ENCODE data around the gene FBL.
"Not testable (repeated sequence)": the region's sequence is repeated elsewhere in the genome, so short reads cannot be mapped to it uniquely, and the experiment has no call there.

FBL gene

DNA sequence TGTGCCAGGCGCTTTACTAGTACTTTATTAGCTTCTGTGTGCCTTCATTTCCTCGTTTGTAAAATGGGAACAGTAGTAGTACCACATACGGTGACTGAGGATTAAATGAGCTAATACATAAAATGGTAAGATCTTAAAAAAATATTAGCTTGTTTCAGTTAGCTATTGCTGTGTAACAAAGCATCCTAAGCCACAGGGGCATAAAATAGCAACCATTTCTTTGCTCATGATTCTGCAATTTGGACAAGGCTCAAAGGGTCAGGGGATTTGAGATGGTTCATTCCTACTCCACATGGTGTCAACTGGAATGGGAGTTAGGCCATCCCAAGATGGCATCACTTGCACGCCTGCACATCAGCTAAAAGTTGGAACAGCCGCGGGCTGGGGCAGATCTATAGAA is 25.5 kb downstream of the FBL start:
- no peak for FAIRE-seq
- no peak for TF ChIP-seq CTCF (IDR thresholded peaks at IDR 0.05; ENCODE audit: insufficient read depth, missing control alignments)
- no peak for DNase-seq (ENCODE audit: insufficient read length, low spot score)

DNA sequence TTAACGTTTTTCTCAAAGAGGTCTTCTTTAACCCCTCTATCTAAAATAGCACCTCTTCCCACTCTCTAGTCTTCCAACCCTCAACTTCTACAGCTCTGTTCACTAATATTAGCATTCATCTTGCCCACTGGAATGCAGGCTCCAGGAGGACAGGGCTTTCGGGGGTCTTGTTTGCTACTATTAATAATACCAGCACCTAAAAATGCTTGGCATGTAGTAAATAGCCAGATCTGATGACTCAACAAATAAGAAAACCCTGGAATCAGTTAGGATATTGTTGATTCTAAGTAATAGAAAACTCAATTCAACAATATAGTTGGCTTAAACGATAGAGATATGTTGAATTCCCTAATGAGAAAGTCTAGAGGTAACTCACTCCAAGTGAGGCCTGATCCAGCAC is 26.4 kb downstream of the FBL start:
- DNase-seq (ENCODE audit: insufficient read length, low spot score) (no peak), FAIRE-seq (no peak)
- no peak for TF ChIP-seq CTCF (IDR thresholded peaks at IDR 0.05; ENCODE audit: insufficient read depth, missing control alignments)

DNA sequence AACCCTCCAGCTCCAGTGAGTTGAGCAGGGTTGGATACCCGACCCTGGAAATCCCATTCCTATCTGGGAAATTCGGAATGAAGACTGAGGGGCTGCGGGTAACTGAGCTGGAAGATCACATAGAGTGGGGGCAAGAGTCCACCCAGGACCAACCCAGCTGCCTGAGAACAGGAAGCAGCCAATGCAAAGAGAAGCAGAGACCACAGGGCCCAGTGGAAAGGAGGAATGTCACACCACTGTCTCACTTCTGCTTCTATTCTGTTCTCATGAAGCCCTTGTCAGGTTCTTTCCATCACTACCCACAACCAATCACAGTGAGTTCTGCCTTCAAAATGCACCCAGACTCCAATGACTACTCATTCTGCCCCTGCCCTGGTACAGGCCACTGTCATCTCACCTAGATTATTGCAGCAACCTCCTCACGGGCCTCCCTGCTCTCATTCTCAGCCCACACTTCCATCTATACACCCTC is 27.5 kb downstream of the FBL start:
- FAIRE-seq (no peak), DNase-seq (ENCODE audit: insufficient read length, low spot score) (no peak)

GRCh38 chr19:39817888-39818561 is 28.2 kb downstream of the FBL start:
- FAIRE-seq = no peak
- no peak for DNase-seq (ENCODE audit: insufficient read length, low spot score)
- no peak for TF ChIP-seq CTCF (IDR thresholded peaks at IDR 0.05; ENCODE audit: insufficient read depth, missing control alignments)

More for the DNA sequence above, 27.5 kb downstream of the FBL start:
- no peak for TF ChIP-seq CTCF (IDR thresholded peaks at IDR 0.05; ENCODE audit: insufficient read depth, missing control alignments)

DNA sequence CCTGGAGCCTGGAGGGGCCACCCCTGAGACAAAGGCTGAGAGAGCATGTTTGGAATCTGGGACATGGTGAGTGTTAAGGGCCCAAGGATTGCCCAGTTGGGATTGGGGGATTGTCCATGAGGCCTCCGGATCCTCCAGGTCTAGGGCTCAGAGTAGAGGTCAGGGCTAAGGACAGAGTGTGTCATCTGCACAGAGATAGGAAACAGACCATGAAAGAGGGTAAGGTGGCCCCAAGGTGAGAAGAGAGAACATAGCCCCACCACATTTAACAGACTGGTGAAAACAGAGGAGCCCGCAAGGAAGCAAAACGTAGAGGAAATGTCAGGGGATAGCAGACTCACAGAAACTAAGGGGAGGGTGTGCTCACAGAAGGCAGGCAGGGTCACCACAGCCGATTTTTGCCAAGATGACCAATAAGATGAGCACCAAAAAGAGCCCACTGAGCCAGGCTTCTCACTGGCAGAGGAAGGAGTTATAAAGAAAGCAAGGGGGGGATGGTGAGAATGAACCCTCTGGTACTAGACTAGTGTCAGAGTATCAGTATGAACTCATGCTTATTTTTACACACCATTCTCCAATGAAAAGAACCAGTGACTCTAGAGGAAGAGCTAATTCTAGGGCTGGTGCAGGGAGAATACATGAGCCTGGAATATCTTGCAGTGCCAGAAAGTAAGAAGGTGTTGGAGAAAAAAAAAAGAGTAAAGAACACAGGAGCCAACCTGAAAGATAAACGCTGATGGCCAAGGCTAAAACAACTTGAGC is 29.7 kb downstream of the FBL start:
- DNase-seq (ENCODE audit: insufficient read length, low spot score) = no peak
- FAIRE-seq = no peak
- no peak for TF ChIP-seq CTCF (IDR thresholded peaks at IDR 0.05; ENCODE audit: insufficient read depth, missing control alignments)

- FAIRE-seq (no peak), DNase-seq (ENCODE audit: insufficient read length, low spot score) (no peak)
- TF ChIP-seq CTCF (IDR thresholded peaks at IDR 0.05; ENCODE audit: insufficient read depth, missing control alignments) = no peak
Observed at GRCh38 chr19:39814595-39814994, 31.6 kb downstream of the FBL start.

GRCh38 chr19:39814111-39814510 is 32.1 kb downstream of the FBL start:
- not testable (repeated sequence) for DNase-seq (ENCODE audit: insufficient read length, low spot score); FAIRE-seq

All from D721Med (cell line).